ENCODE measurements around the gene FDCSP.

Gene FDCSP

DNA sequence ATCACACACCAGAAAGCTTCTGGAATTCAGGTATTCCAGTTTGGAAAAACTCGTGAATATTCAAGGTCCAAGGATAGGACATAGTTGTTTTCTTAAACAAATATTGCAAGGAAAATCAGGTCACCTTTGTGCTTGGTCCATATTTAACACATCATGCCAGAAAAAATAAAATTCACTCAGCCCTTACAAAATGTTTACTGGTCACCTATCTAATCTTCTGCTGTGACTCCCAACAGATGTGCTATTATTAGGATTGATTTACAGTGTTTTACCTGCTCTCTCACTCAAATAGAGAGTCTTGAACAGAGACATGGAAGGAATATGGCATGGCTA lies 26.0 kb downstream of the FDCSP start:
- TF ChIP-seq, protein P1, sequence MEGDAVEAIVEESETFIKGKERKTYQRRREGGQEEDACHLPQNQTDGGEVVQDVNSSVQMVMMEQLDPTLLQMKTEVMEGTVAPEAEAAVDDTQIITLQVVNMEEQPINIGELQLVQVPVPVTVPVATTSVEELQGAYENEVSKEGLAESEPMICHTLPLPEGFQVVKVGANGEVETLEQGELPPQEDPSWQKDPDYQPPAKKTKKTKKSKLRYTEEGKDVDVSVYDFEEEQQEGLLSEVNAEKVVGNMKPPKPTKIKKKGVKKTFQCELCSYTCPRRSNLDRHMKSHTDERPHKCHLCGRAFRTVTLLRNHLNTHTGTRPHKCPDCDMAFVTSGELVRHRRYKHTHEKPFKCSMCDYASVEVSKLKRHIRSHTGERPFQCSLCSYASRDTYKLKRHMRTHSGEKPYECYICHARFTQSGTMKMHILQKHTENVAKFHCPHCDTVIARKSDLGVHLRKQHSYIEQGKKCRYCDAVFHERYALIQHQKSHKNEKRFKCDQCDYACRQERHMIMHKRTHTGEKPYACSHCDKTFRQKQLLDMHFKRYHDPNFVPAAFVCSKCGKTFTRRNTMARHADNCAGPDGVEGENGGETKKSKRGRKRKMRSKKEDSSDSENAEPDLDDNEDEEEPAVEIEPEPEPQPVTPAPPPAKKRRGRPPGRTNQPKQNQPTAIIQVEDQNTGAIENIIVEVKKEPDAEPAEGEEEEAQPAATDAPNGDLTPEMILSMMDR (IDR thresholded peaks at IDR 0.05), result no peak

DNA sequence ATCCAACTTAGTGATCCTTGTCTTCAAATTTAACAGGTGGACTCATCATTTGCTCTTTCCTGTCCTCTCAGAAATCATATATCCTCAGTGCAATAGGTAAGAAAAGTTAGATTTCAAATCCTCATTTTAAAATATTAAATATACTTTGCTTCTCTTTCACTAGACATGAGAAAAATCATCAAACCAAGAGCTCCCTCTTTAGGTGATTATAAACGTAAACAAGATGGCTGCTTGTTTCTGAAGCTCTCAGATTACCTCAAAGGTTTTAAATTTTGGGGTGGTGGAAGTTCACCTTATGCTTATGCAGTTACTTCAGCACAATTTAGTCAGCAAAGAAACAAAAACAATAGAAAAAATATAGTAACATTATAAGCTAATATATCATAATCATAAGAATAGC lies 43.8 kb downstream of the FDCSP start:
- TF ChIP-seq, protein P1 (IDR thresholded peaks at IDR 0.05), result peak; percentile 64; the same call in 1 of the 2 replicates

DNA sequence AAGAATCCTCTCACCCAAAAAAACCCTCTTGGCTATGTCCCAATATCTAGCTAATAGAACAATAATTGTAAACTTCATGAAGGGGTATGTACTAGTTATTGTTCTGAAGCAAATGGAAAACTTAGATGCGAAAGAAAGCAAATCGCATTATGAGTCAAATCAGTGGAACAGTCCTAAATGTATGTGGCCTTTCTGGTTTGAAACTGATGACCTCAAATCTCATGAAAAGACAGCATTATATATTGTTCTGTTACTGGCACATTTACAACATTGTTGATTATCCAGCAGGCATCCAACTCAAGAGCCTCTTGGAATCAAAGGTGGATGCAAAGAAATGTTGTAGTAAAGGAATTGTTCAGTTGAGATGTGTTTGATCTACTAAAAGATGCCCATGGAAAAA lies 51.2 kb downstream of the FDCSP start:
- TF ChIP-seq, protein P1 (IDR thresholded peaks at IDR 0.05), result no peak

DNA sequence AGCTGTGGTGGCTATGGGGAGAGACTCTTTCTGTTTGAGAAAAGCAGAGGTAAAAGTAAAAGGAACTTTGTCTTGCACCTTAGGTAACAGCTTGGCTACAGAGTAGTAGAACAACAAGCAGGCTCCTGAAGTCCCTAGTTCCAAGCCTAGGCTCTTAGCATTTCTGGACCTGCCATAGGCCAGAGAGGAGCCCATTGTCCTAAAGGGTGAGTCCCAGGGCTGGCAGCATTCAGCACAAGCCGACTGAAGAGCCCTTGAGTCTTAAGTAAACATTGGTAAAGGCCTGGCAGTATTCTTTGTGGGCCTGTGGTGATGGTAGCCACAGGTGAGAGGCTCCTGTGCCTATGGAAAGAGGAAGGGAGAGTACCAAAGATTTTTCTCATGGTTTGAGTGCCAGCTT lies 54.6 kb downstream of the FDCSP start:
- TF ChIP-seq, protein P1 (IDR thresholded peaks at IDR 0.05), result no peak
